Cardiac muscle cell (in vitro differentiated cells and primary cell): ENCODE data around the gene NBAS. TPM values are rescaled to one million over a fixed set of nuclear protein-coding genes. Genes with fewer than 3 reads are reported as not detected.
A peak's percentile ranks its signal among the peaks of the same experiment; 100 is the strongest.

ENCODE experiments used
- DNase-seq, 2 donors: peaks; one replicate each; pipeline versions ENCODE4 v3.0.0 to v3.0.0-alpha.2; 2010 to 2017; ENCODE audit warnings: low read depth in 1 of 2, low spot score in 1 of 2
- H3K27ac ChIP-seq: fragments of 200-600 bp; sonication (generic); 2 replicates; pipeline ENCODE4 v1.5.1; 2016
- H3K27me3 ChIP-seq: fragments of 200-600 bp; sonication (generic); 2 replicates; pipeline ENCODE4 v1.6.0; 2016; ENCODE audit warnings: control low read depth
- H3K36me3 ChIP-seq: fragments of 200-600 bp; sonication (generic); 2 replicates; pipeline ENCODE4 v1.5.1; 2016; ENCODE audit warnings: control low read depth
- H3K4me1 ChIP-seq: fragments of 200-600 bp; sonication (generic); 2 replicates; pipeline ENCODE4 v1.8.1; 2017; ENCODE audit warnings: low read depth, mild to moderate bottlenecking, mixed run types
- H3K4me3 ChIP-seq: fragments of 200-600 bp; sonication (generic); 2 replicates; pipeline ENCODE4 v1.5.1; 2016; ENCODE audit warnings: mild to moderate bottlenecking
- H3K9me3 ChIP-seq: fragments of 200-600 bp; sonication (generic); 2 replicates; pipeline ENCODE4 v1.5.1; 2017; ENCODE audit warnings: low read depth, mild to moderate bottlenecking, control low read depth
- polyA plus RNA-seq: library from polyadenylated mRNA; unstranded; fragments of >200 nt; fragmentation: Nextera tagmentation; extraction: Ambion mirVana; gene quantifications from 2 replicates; pipeline ENCODE4 v1.2.1, GENCODE V29; 2016
- total RNA-seq: library from RNA; depleted of rRNA; stranded (reverse); fragments of >200 nt; gene quantifications from 2 replicates; pipeline ENCODE4 v1.2.3, GENCODE V29; 2016
- TF ChIP-seq, protein P1 (sequence below): IDR thresholded peaks from 2 replicates; pipeline ENCODE4 v1.5.1; 2012; ENCODE audit warnings: low read depth, mild to moderate bottlenecking, low read length

NBAS gene
- total and polyA plus RNA-seq, 2 experiments from 2014 or later: 32.4 to 74.8 TPM

DNA sequence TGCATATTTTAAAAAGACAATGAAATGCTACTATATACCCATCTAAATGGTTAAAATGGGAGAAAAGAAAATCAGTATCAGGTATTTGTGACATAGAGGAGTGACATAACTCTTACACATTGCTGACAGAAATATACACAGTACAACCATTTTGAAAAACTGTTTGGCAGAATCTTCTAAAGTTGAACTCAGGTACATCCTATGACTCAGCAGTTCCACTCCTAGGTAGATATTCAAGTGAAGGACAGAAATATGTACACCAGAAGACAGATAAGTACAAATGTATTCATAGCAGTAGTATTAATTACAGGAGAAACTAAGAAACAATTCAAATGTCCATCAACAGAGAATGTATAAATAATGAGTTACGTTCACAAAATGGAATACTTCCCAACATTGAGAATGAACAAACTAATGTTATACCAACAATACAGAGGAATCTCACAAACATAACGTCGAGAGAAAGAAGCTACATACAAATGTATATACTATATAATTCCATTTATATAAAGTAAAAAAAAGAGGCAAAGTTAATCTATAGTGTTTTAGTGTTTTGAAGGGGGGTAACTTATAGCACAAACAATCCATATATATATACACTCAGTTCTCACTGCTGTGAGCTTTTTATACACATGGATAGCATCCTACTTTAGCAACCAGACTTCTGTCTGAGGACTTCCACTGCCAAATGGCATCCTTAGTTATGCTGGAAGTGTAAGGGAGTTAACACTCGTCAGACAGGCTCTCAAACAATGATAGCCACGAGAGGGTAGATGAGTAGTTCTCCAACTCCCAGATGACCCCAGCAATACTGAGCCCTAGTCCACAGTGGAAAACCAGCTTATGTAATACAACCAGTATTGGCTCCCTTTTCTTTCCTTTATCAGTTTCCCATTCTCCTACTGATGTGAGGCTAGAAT, 172.5 kb downstream of the NBAS start:
- Histone ChIP-seq H3K4me3 (no peak overlapping the region), H3K9me3 (no peaks in the 10 kb centered on the region), H3K36me3 (no peaks in the 10 kb centered on the region), H3K27ac (no peak overlapping the region), H3K4me1 (peaks cover 3% of the 10 kb centered on the region), H3K27me3 (no peaks in the 10 kb centered on the region)
- DNase-seq: peak in 1 of 2 donors; percentile 52
- TF ChIP-seq, protein P1, sequence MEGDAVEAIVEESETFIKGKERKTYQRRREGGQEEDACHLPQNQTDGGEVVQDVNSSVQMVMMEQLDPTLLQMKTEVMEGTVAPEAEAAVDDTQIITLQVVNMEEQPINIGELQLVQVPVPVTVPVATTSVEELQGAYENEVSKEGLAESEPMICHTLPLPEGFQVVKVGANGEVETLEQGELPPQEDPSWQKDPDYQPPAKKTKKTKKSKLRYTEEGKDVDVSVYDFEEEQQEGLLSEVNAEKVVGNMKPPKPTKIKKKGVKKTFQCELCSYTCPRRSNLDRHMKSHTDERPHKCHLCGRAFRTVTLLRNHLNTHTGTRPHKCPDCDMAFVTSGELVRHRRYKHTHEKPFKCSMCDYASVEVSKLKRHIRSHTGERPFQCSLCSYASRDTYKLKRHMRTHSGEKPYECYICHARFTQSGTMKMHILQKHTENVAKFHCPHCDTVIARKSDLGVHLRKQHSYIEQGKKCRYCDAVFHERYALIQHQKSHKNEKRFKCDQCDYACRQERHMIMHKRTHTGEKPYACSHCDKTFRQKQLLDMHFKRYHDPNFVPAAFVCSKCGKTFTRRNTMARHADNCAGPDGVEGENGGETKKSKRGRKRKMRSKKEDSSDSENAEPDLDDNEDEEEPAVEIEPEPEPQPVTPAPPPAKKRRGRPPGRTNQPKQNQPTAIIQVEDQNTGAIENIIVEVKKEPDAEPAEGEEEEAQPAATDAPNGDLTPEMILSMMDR: no peak

DNA sequence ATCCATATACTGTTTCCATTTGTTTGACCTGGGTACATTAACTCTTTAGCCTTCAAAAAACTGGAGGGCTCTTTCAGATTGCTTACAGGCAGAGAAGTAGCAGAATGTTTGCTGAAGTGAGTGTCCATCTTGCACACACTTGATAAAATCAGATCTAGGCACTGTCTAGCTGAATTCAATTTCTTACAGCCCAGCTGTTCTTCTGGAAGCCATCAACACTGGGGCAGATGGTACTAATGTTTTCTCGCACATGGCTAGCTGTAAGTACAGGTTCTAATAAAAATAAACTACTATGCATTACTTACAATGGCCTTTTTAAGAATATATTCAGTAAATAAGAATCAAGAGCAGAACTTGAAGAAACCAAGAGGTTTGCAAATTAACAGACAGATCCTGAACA, 175.9 kb downstream of the NBAS start:
- no peak overlapping the region for H3K27ac ChIP-seq
- no peak for DNase-seq
- TF ChIP-seq, protein P1: no peak
- H3K27me3 ChIP-seq: no peaks in the 10 kb centered on the region
- peaks cover 9% of the 10 kb centered on the region for H3K4me1 ChIP-seq
- H3K4me3 ChIP-seq: no peak overlapping the region
- no peaks in the 10 kb centered on the region for H3K9me3 ChIP-seq
- no peaks in the 10 kb centered on the region for H3K36me3 ChIP-seq

DNA sequence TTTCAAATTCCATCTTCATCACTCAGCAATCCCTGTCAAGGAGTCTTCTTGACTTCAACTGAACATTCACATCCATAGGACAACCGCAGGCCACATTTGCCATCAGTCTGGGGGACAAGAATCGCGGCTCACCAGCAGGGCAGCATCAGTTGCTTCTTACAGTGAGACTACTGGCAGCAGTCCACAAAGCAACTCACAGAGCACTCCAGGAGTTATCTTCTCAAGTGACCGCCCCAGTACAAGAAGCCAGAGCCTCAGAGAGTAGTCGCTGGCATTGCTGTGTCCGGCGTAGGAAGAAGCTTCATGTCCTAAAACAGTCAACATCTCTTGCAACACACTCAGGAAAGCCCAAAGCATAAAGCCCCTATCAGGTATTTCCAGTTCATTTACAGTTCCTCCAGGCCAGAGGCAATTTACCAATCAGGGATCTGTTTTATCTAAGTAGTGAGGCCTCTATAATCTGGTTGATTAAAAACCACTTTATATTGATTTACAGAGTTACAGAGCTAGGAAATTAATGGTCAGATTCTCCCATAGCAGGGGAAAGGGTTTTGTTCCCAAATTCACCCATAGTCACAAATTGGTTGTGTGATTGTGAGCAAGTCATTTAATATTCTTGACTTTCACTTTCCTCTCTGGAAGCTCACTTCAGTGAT, 177.3 kb downstream of the NBAS start:
- H3K4me3 ChIP-seq: no peak overlapping the region
- TF ChIP-seq, protein P1: no peak
- no peaks in the 10 kb centered on the region for H3K36me3 ChIP-seq
- H3K27ac ChIP-seq: peak overlapping the region; percentile 6
- DNase-seq: peak in 1 of 2 donors; percentile 25
- no peaks in the 10 kb centered on the region for H3K27me3 ChIP-seq
- H3K9me3 ChIP-seq: no peaks in the 10 kb centered on the region
- peaks cover 8% of the 10 kb centered on the region for H3K4me1 ChIP-seq

DNA sequence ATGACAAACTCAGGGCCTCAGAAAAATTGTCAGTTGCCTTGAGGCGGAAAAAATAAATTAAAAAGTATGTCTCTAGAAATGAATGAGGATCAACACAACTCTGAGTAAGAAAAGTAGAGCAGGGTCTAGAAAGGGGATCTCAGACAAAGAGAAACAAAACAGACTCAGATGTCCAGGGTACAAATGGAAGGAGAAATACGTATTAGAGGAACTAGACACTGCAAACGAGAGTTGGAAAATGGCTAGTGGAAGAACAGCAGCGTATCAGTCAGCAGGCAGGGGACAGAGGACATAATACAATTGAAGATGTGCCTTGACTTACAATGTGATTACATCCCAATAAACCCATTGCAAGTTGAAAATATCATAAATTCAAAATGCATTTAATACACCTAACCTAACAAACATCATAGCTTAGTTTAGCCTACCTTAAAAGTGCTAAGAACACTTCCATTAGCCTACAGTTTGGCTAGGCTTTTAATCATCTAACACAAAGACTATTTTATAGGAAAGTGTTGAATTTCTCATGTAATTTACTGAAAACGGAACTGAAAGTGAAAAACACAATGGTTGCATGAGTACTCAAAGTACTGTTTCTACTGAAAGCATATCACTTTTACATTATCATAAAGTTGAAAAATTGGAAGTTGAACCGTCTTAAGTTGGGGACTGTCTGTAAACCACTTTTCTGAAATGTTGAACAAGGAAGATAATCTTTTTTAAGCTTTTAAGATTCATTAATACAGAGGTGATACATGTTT, 182.8 kb downstream of the NBAS start:
- Histone ChIP-seq H3K9me3 (no peaks in the 10 kb centered on the region), H3K4me1 (peaks cover 20% of the 10 kb centered on the region), H3K27ac (no peak overlapping the region), H3K27me3 (no peaks in the 10 kb centered on the region), H3K4me3 (no peak overlapping the region), H3K36me3 (no peaks in the 10 kb centered on the region)
- no peak for DNase-seq
- TF ChIP-seq, protein P1: no peak

DNA sequence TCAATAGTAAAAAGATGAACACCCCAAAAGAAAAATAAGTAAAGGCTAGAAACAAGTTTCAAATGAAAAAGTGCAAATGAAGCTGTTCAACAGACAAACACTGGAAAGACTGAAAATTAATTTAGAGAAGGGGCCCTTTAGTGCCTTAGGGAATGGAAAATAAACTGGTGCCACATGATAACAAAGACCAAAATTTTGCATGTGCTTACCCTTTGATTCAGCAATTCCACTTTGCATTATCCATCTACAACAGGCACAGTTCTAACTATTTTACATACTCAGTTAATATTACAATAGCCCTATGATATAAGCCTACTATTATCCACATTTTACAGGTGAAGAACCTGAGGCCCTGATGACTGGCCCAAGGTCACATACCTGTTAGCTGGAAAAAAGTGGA, 183.9 kb downstream of the NBAS start:
- Histone ChIP-seq H3K27me3 (no peaks in the 10 kb centered on the region), H3K27ac (no peak overlapping the region), H3K4me3 (no peak overlapping the region), H3K9me3 (no peaks in the 10 kb centered on the region), H3K4me1 (peaks cover 16% of the 10 kb centered on the region), H3K36me3 (no peaks in the 10 kb centered on the region)
- DNase-seq: no peak
- TF ChIP-seq, protein P1: no peak
